Lower lobe of right lung (tissue), 2 donors: ENCODE data around the gene PRMT1. TPM values are rescaled to one million over a fixed set of nuclear protein-coding genes. Genes with fewer than 3 reads are reported as not detected.

ENCODE experiments used
- ATAC-seq, 2 donors: fragments of 200-7000 bp; cut with Tn5 transposase; one replicate each; pipeline ENCODE4 v1.9.1; 2020 to 2022; ENCODE audit warnings: mild to moderate bottlenecking in 2 of 2, moderate library complexity in 2 of 2
- DNase-seq: peaks from one replicate; pipeline ENCODE4 v3.0.0-alpha.2; 2020
- H3K27ac ChIP-seq: fragments of 200-600 bp; one replicate; pipeline ENCODE4 v1.8.0; 2022
- H3K27me3 ChIP-seq: fragments of 200-600 bp; one replicate; pipeline ENCODE4 v1.8.0; 2022; ENCODE audit warnings: low read depth
- H3K36me3 ChIP-seq: fragments of 200-600 bp; one replicate; pipeline ENCODE4 v1.8.0; 2022; ENCODE audit warnings: mild to moderate bottlenecking
- H3K4me1 ChIP-seq: fragments of 200-600 bp; one replicate; pipeline ENCODE4 v1.8.0; 2022
- H3K4me3 ChIP-seq: fragments of 200-600 bp; one replicate; pipeline ENCODE4 v1.8.0; 2022; ENCODE audit warnings: mild to moderate bottlenecking
- H3K9me3 ChIP-seq: fragments of 200-600 bp; one replicate; pipeline ENCODE4 v1.8.0; 2022
- intact Hi-C: fragments of 100-400 bp; cut with DNase I; formaldehyde crosslinking; loops from one replicate; pipeline ENCODE4 v1.11.0; 2022
- total RNA-seq: library from RNA; stranded (reverse); fragmentation: NEBNext Ultra II Directional; extraction: Animal tissue kit (Norgen Biotek cat#: 25700); gene quantifications from one replicate; pipeline ENCODE4 v1.2.1, GENCODE V29; 2021
- TF ChIP-seq, protein P1 (sequence below): fragments of 200-600 bp; IDR thresholded peaks from one replicate; pipeline ENCODE4 v1.8.0; 2022; ENCODE audit warnings: antibody characterized with exemption, mild to moderate bottlenecking
- donor health status: DM: no; HTN: yes; CAD: no; lungs with severe emphysema.

Gene PRMT1
- total RNA-seq, 1 donor from 2014 or later: 88.3 TPM

GRCh38 chr19:49664171-49665035 is 12.7 kb upstream of the PRMT1 start:
- peak; percentile 89 to 91 for ATAC-seq
- TF ChIP-seq, protein P1, sequence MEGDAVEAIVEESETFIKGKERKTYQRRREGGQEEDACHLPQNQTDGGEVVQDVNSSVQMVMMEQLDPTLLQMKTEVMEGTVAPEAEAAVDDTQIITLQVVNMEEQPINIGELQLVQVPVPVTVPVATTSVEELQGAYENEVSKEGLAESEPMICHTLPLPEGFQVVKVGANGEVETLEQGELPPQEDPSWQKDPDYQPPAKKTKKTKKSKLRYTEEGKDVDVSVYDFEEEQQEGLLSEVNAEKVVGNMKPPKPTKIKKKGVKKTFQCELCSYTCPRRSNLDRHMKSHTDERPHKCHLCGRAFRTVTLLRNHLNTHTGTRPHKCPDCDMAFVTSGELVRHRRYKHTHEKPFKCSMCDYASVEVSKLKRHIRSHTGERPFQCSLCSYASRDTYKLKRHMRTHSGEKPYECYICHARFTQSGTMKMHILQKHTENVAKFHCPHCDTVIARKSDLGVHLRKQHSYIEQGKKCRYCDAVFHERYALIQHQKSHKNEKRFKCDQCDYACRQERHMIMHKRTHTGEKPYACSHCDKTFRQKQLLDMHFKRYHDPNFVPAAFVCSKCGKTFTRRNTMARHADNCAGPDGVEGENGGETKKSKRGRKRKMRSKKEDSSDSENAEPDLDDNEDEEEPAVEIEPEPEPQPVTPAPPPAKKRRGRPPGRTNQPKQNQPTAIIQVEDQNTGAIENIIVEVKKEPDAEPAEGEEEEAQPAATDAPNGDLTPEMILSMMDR: peak; percentile 29
- DNase-seq: peak; percentile 93
- Histone ChIP-seq H3K4me3 (peak overlapping the region; percentile 99), H3K9me3 (no peaks in the 10 kb centered on the region), H3K4me1 (peaks cover 23% of the 10 kb centered on the region), H3K27ac (peak overlapping the region; percentile 89), H3K36me3 (peaks cover 38% of the 10 kb centered on the region), H3K27me3 (no peaks in the 10 kb centered on the region)
- intact Hi-C loops: no loop called here

GRCh38 chr19:49665036-49665350 is 12.1 kb upstream of the PRMT1 start:
- peak overlapping the region; percentile 89 for H3K27ac ChIP-seq
- DNase-seq: no peak

GRCh38 chr19:49665351-49666119 is 11.5 kb upstream of the PRMT1 start, which contains the start of the genes BCL2L12 and IRF3:
TSS of gene BCL2L12 (plus strand) at chr19:49665933. CDS start at chr19:49666693, 760 bp downstream.
TSS of gene IRF3 (minus strand) at chr19:49665857. CDS start at chr19:49664838, 1,019 bp downstream.
- intact Hi-C loops: no loop called here
- ATAC-seq: peak; percentile 94
- Histone ChIP-seq H3K27me3 (no peaks in the 10 kb centered on the region), H3K9me3 (no peaks in the 10 kb centered on the region), H3K4me3 (peak within 1 kb of the TSS; percentile 99), H3K27ac (peak within 1 kb of the TSS; percentile 89), H3K4me1 (peaks cover 23% of the 10 kb centered on the region), H3K36me3 (peaks cover 30% of the 10 kb centered on the region)
- DNase-seq: peak; percentile 98
- TF ChIP-seq, protein P1: no peak

More at GRCh38 chr19:49665036-49665350, 12.1 kb upstream of the PRMT1 start:
- Histone ChIP-seq H3K36me3 (peaks cover 33% of the 10 kb centered on the region), H3K4me1 (peaks cover 23% of the 10 kb centered on the region), H3K4me3 (peak overlapping the region; percentile 99), H3K27me3 (no peaks in the 10 kb centered on the region), H3K9me3 (no peaks in the 10 kb centered on the region)
- TF ChIP-seq, protein P1: no peak
- intact Hi-C loops: no loop called here
- peak in 1 of 2 donors; percentile 0 for ATAC-seq

DNA sequence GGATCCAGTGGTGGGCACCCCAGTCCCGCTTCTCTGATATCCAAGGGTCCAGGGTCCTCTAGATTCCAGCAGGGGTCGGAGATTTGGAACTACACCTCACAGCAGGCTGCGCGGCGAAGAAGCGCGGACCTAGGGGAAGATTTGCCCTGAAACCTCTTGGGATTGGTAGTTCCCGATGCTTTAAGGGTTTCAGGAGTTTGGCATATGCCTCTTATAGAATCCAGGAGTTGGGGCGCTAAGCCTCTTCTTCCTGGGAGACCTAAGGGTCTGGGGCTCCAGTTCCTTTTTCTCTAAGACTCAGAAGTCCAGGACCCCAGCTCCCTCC is 11.0 kb upstream of the PRMT1 start:
- DNase-seq (no peak), ATAC-seq (no peak)
- intact Hi-C loops: no loop called here
- H3K36me3 ChIP-seq: peaks cover 24% of the 10 kb centered on the region
- peak overlapping the region; percentile 89 for H3K27ac ChIP-seq
- H3K4me1 ChIP-seq: peaks cover 23% of the 10 kb centered on the region
- peak overlapping the region; percentile 99 for H3K4me3 ChIP-seq
- H3K9me3 ChIP-seq: no peaks in the 10 kb centered on the region
- TF ChIP-seq, protein P1: no peak
- H3K27me3 ChIP-seq: no peaks in the 10 kb centered on the region

DNA sequence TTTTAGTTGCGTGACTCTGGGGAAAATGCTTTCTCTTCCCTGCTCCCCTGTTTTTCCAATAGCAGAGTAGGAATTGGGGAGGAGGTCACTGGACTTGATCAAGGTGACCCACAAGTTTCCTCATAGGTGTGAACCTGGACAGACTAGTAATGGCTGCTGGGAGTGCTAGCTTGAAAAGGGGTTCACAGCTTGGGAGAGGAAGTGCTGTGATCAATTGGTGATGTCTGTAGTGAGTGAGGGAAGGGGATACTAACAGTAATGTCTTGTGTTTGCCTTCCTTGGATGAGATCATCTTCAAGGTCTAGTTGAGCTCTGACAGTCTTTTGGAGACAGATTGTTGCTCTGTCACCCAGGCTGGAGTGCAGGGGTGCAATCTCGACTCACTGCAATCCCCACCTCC is 9.6 kb upstream of the PRMT1 start:
- peaks cover 31% of the 10 kb centered on the region for H3K4me1 ChIP-seq
- H3K4me3 ChIP-seq: no peak overlapping the region
- peaks cover 10% of the 10 kb centered on the region for H3K36me3 ChIP-seq
- no peaks in the 10 kb centered on the region for H3K9me3 ChIP-seq
- no peak overlapping the region for H3K27ac ChIP-seq
- no peak for ATAC-seq
- no peaks in the 10 kb centered on the region for H3K27me3 ChIP-seq
- TF ChIP-seq, protein P1: no peak
- intact Hi-C loops: no loop called here
- DNase-seq: no peak
